ENCODE results near the gene TLR8. TPM values are rescaled to one million over a fixed set of nuclear protein-coding genes. Genes with fewer than 3 reads are reported as not detected.

Gene TLR8
- total and polyA plus RNA-seq, 10 of the 15 experiments (the other 5 are each of a cell fraction or from before 2014, with no cell fraction given): 0.04 TPM; not detected in 9

- TF ChIP-seq NKRF (conservative IDR thresholded peaks at IDR 0.05): 0 out of 2 replicates have a peak, but pooled peaks have one; percentile 28
- no peak for TF ChIP-seq NR2C1 (IDR thresholded peaks at IDR 0.05)
- peak; percentile 58; the same call in 1 of the 2 replicates for TF ChIP-seq HDGF (IDR thresholded peaks at IDR 0.05)
- no peak for TF ChIP-seq POLR2AphosphoS5 (IDR thresholded peaks at IDR 0.05; ENCODE audit: low read length)
- TF ChIP-seq BCLAF1 (IDR thresholded peaks at IDR 0.05): no peak
- 0 out of 2 replicates have a peak, but pooled peaks have one; percentile 36 for TF ChIP-seq ZNF217 (IDR thresholded peaks at IDR 0.05)
- no peak for TF ChIP-seq NRF1 (conservative IDR thresholded peaks at IDR 0.05; ENCODE audit: low read depth, low read length)
- no peak for TF ChIP-seq SP1 (IDR thresholded peaks at IDR 0.05; ENCODE audit: low read depth, low read length)
- TF ChIP-seq LARP7 (IDR thresholded peaks at IDR 0.05): no peak
- no peak for TF ChIP-seq MTA3 (IDR thresholded peaks at IDR 0.05; ENCODE audit: borderline replicate concordance, low read length)
- TF ChIP-seq TAF1 (IDR thresholded peaks at IDR 0.05; ENCODE audit: borderline replicate concordance, low read depth, low read length): 0 out of 2 replicates have a peak, but pooled peaks have one; percentile 2
- TF ChIP-seq FOS (IDR thresholded peaks at IDR 0.05; ENCODE audit: borderline replicate concordance, extremely low read depth, insufficient read length): no peak
- no peak for TF ChIP-seq ESRRA (IDR thresholded peaks at IDR 0.05; ENCODE audit: low read length)
- TF ChIP-seq HDAC2 (IDR thresholded peaks at IDR 0.05): no peak
- no peak for TF ChIP-seq CBX3 (IDR thresholded peaks at IDR 0.05; ENCODE audit: borderline replicate concordance, low read depth)
- TF ChIP-seq RAD51 (IDR thresholded peaks at IDR 0.05): no peak
- TF ChIP-seq MYC (IDR thresholded peaks at IDR 0.05; ENCODE audit: insufficient read depth, insufficient read length, insufficient replicate concordance, low read length, severe bottlenecking): no peak
- no peak for TF ChIP-seq SUZ12 (IDR thresholded peaks at IDR 0.05; ENCODE audit: unreplicated experiment)
- TF ChIP-seq RFX5 (IDR thresholded peaks at IDR 0.05; ENCODE audit: low read depth, low read length): no peak
- no peak for TF ChIP-seq STAT3 (IDR thresholded peaks at IDR 0.05; ENCODE audit: low read depth, low read length)
- TF ChIP-seq NR2C2 (IDR thresholded peaks at IDR 0.05; ENCODE audit: borderline replicate concordance, control insufficient read depth, insufficient read length, low read depth): no peak
- TF ChIP-seq NFYA (IDR thresholded peaks at IDR 0.05; ENCODE audit: borderline replicate concordance, low read depth, low read length): no peak
- TF ChIP-seq SMAD1 (IDR thresholded peaks at IDR 0.05; ENCODE audit: low read depth, partially characterized antibody): peak; percentile 61
- TF ChIP-seq CTCF (IDR thresholded peaks at IDR 0.05 in 2 of 3, conservative IDR thresholded peaks at IDR 0.05 in 1 of 3; ENCODE audit: control insufficient read depth in 2 of 3, extremely low read depth in 1 of 3, insufficient read depth in 1 of 3, low read depth in 3 of 3, low read length in 3 of 3): no peak
- TF ChIP-seq ZNF274 (IDR thresholded peaks at IDR 0.05; ENCODE audit: insufficient read depth, insufficient read length): no peak
Observed at GRCh38 chrX:12955882-12956703, 49.7 kb downstream of the TLR8 start (continued).
